GM06990 (cell line): Measurements from ENCODE around the gene VCAM1.
"Not testable (repeated sequence)": the region's sequence is repeated elsewhere in the genome, so short reads cannot be mapped to it uniquely, and the experiment has no call there.

Source experiments
- DNase-seq: peaks from one replicate; pipeline ENCODE4 v3.0.0-alpha.2; 2011; ENCODE audit not compliant: insufficient read length; ENCODE audit errors: extremely low read depth
- H3K27me3 ChIP-seq: replicated peaks from 2 replicates; pipeline ENCODE4 v1.6.0; 2011; ENCODE audit warnings: low read length; ENCODE audit not compliant: control insufficient read depth, insufficient read depth
- H3K36me3 ChIP-seq: 2 replicates; pipeline ENCODE4 v1.5.1; 2011; ENCODE audit warnings: low read length; ENCODE audit not compliant: control insufficient read depth, insufficient read depth
- H3K4me3 ChIP-seq: replicated peaks from 2 replicates; pipeline ENCODE4 v1.5.1; 2011; ENCODE audit warnings: low read depth, mild to moderate bottlenecking, control low read depth, low read length
- CTCF ChIP-seq: IDR thresholded peaks from 2 replicates; pipeline ENCODE4 v1.5.1; 2011; ENCODE audit warnings: low read length, control low read depth, mild to moderate bottlenecking, inconsistent platforms; ENCODE audit not compliant: insufficient read depth, poor library complexity, severe bottlenecking

The VCAM1 gene

DNA sequence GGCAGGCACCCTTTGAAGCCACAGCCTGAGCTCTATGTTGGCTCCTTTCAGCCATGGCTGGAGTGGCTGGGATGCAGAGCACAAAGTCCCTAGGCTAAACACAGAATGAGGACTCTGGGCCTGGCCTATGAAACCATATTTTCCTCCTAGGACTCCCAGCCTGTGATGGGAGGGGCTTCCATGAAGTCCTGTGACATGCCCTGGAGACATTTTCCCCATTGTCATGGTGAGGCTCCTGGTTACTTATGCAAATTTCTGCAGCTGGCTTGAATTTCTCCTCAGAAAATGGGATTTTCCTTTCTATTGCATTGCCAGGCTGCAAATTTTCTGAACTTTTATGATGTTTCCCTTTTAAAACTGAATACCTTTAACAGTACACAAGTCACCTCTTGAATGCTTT is 61.3 kb downstream of the VCAM1 start:
- Histone ChIP-seq H3K27me3 (no peaks in the 10 kb centered on the region), H3K4me3 (no peak overlapping the region), H3K36me3 (no peaks in the 10 kb centered on the region)
- DNase-seq, result no peak
- TF ChIP-seq CTCF, result no peak

- DNase-seq, H3K27me3 ChIP-seq, H3K4me3 ChIP-seq, H3K36me3 ChIP-seq: not testable (repeated sequence)
Measured at GRCh38 chr1:100781728-100782127, 62.2 kb downstream of the VCAM1 start.

GRCh38 chr1:100782473-100783039 is 63.0 kb downstream of the VCAM1 start:
- no peak for DNase-seq

DNA sequence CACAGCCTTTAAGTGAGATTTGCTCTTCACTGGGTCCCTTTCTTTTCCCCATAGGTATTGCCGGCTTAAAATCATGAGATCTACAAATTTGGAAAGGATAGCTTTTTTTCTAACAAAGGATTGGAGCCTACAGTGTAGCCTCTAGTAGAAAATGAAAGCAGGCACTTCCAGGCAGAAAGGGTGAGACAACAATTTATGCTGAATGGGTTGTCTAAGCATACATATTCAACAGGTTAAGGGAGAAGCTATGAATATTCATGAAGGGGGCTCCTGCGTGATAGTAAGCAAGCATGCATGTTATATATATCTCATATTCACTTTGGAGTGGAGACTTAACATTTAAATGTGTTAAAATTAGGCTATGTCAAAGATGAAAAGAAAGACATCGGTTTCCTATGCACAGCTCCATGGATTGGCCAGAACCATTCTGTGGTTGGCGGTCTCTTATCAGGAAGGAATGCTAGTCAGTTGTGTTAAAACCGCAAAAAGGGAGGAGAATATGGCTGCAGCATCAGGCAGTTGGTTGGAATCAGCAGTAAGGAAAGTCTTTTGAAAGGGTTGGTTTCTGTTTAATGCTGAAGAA is 66.0 kb downstream of the VCAM1 start:
- no peak for TF ChIP-seq CTCF
- Histone ChIP-seq H3K4me3 (no peak overlapping the region), H3K36me3 (no peaks in the 10 kb centered on the region), H3K27me3 (no peaks in the 10 kb centered on the region)
- DNase-seq, result no peak

More at GRCh38 chr1:100782473-100783039, 63.0 kb downstream of the VCAM1 start:
- H3K36me3 ChIP-seq, result no peaks in the 10 kb centered on the region
- no peaks in the 10 kb centered on the region for H3K27me3 ChIP-seq
- TF ChIP-seq CTCF, result no peak
- no peak overlapping the region for H3K4me3 ChIP-seq

GRCh38 chr1:100786870-100787269 is 67.3 kb downstream of the VCAM1 start:
- no peak for DNase-seq
- no peak for TF ChIP-seq CTCF

More at GRCh38 chr1:100786870-100787269, 67.3 kb downstream of the VCAM1 start:
- Histone ChIP-seq H3K4me3 (no peak overlapping the region), H3K36me3 (no peaks in the 10 kb centered on the region), H3K27me3 (no peaks in the 10 kb centered on the region)
